ENCODE data around the gene NUDT14. TPM values are rescaled to one million over a fixed set of nuclear protein-coding genes. Genes with fewer than 3 reads are reported as not detected.

Gene NUDT14
- total RNA-seq, 1 experiment from 2014 or later = 37.0 TPM

DNA sequence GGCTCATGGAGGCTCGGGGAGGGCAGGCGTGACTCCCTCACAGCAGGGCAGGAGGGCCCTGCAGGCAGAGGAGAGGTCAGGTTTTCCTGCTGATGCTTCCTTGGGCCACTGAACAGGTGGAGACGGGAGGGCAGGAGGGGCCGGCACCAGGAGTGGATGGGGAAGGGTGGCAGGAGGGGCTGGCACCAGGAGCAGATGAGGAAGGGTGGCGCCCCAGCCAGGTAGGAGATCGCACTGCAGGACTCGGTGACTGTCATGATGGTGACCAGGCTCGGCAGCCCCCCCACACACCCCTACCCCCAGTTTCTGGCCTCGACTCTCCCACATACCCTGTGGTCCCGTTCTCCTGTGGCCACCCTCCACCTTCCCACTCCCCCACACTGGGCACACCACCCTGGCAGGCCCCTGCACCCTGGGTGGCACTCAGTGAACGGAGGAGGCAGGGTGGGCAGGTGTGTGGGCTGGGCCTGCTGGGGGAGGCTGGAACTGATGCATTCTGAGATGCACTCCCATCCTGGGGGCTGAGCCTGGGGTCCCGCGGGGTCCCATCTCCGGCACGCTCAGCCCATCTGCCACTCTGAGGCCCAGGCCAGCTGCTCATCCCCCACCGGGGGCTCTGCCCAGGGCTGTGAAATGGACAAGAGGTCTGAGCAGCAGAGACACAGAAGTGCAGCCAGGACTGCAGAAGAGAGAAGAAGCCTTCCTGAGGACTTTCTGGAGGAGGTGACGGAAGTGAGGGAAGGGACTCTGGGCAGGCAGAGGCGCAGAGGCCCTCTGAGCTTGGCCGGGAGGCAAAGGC, 2.8 kb downstream of the NUDT14 start:
- H3K36me3 ChIP-seq (ENCODE audit: low read depth) = no peaks in the 10 kb centered on the region
- peaks cover 16% of the 10 kb centered on the region for H3K4me1 ChIP-seq (replicated peaks; ENCODE audit: insufficient read depth)
- BruUV-seq (replicated peaks) = no TSS peak
- intact Hi-C loops (cut with micrococcal nuclease; ENCODE audit: unreplicated experiment) = no loop called here
- H3K27ac ChIP-seq = no peak overlapping the region
- no peak for DNase-seq
- no peaks in the 10 kb centered on the region for H3K9me3 ChIP-seq (ENCODE audit: insufficient read depth, low read depth)
- H3K4me3 ChIP-seq = no peak overlapping the region
- H3K79me2 ChIP-seq (ENCODE audit: low read depth) = no peaks in the 10 kb centered on the region
- peaks cover 5% of the 10 kb centered on the region for H3F3A ChIP-seq (ENCODE audit: insufficient read depth, low read depth)
- H3K27me3 ChIP-seq (ENCODE audit: insufficient read depth, low read depth) = no peaks in the 10 kb centered on the region
- TF ChIP-seq EZH2 (IDR thresholded peaks at IDR 0.05; ENCODE audit: low read depth) (no peak), CTCF (conservative IDR thresholded peaks at IDR 0.05) (no peak)
- no peak overlapping the region for H3K4me2 ChIP-seq
- CTCF ChIA-PET = no interaction called here
- H3K9me2 ChIP-seq (ENCODE audit: insufficient read depth) = no peaks in the 10 kb centered on the region
- POLR2A ChIA-PET (ENCODE audit: unreplicated experiment) = no interaction called here
- no peak overlapping the region for H2AFZ ChIP-seq
- H4K20me1 ChIP-seq (ENCODE audit: insufficient read depth) = peaks cover 17% of the 10 kb centered on the region; the same call in 1 of the 2 replicates

DNA sequence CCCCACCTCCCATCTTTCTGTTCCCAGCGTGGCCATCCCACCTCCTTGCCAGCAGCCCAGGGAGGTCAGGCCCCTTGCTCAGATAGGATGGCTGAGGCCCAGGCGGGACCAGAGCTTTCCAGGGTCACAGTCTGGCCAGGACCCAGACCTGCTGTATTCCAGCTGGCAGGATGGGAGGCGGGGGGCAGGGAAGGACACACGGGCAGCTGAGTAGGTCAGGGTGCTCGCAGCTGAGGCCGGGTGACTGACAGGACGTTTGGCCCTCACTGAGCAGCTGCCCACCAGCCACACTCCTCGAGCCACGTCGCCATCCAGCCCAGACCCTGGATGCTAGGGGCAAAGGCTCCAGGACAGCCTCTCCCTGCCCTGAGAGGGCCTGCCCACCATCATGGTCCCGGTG, 4.0 kb downstream of the NUDT14 start:
- no peak overlapping the region for H3K27ac ChIP-seq
- intact Hi-C loops (cut with micrococcal nuclease; ENCODE audit: unreplicated experiment) = no loop called here
- H3K4me3 ChIP-seq = no peak overlapping the region
- H2AFZ ChIP-seq = no peak overlapping the region
- no peaks in the 10 kb centered on the region for H3K9me3 ChIP-seq (ENCODE audit: insufficient read depth, low read depth)
- no peaks in the 10 kb centered on the region for H3K27me3 ChIP-seq (ENCODE audit: insufficient read depth, low read depth)
- CTCF ChIA-PET = no interaction called here
- peaks cover 5% of the 10 kb centered on the region for H3F3A ChIP-seq (ENCODE audit: insufficient read depth, low read depth)
- H3K79me2 ChIP-seq (ENCODE audit: low read depth) = no peaks in the 10 kb centered on the region
- DNase-seq = no peak
- TF ChIP-seq CTCF (conservative IDR thresholded peaks at IDR 0.05) (no peak), EZH2 (IDR thresholded peaks at IDR 0.05; ENCODE audit: low read depth) (no peak)
- no peaks in the 10 kb centered on the region for H3K9me2 ChIP-seq (ENCODE audit: insufficient read depth)
- POLR2A ChIA-PET (ENCODE audit: unreplicated experiment) = no interaction called here
- no peak overlapping the region for H3K4me2 ChIP-seq
- H4K20me1 ChIP-seq (ENCODE audit: insufficient read depth) = peaks cover 17% of the 10 kb centered on the region; the same call in 1 of the 2 replicates
- no TSS peak for BruUV-seq (replicated peaks)
- H3K4me1 ChIP-seq (replicated peaks; ENCODE audit: insufficient read depth) = peaks cover 16% of the 10 kb centered on the region
- H3K36me3 ChIP-seq (ENCODE audit: low read depth) = no peaks in the 10 kb centered on the region

- no peaks in the 10 kb centered on the region for H3K9me2 ChIP-seq (ENCODE audit: insufficient read depth)
- H3K4me1 ChIP-seq (replicated peaks; ENCODE audit: insufficient read depth) = peaks cover 13% of the 10 kb centered on the region
- no peaks in the 10 kb centered on the region for H3K27me3 ChIP-seq (ENCODE audit: insufficient read depth, low read depth)
- TF ChIP-seq CTCF (conservative IDR thresholded peaks at IDR 0.05) (no peak), EZH2 (IDR thresholded peaks at IDR 0.05; ENCODE audit: low read depth) (no peak)
- CTCF ChIA-PET = no interaction called here
- intact Hi-C loops (cut with micrococcal nuclease; ENCODE audit: unreplicated experiment) = no loop called here
- no peaks in the 10 kb centered on the region for H3K79me2 ChIP-seq (ENCODE audit: low read depth)
- peaks cover 20% of the 10 kb centered on the region for H4K20me1 ChIP-seq (ENCODE audit: insufficient read depth)
- POLR2A ChIA-PET (ENCODE audit: unreplicated experiment) = no interaction called here
- no peak overlapping the region for H3K4me2 ChIP-seq
- no peak overlapping the region for H2AFZ ChIP-seq
- H3K36me3 ChIP-seq (ENCODE audit: low read depth) = no peaks in the 10 kb centered on the region
- no peaks in the 10 kb centered on the region for H3K9me3 ChIP-seq (ENCODE audit: insufficient read depth, low read depth)
- H3F3A ChIP-seq (ENCODE audit: insufficient read depth, low read depth) = peaks cover 5% of the 10 kb centered on the region
- H3K4me3 ChIP-seq = no peak overlapping the region
- no TSS peak for BruUV-seq (replicated peaks)
- DNase-seq = no peak
- H3K27ac ChIP-seq = no peak overlapping the region
Observed at GRCh38 chr14:105176513-105176912, 4.6 kb downstream of the NUDT14 start.
